Left ventricle myocardium inferior (tissue), 1 donor: ENCODE measurements around the gene NOL7. TPM values are rescaled to one million over a fixed set of nuclear protein-coding genes. Genes with fewer than 3 reads are reported as not detected.

Experiments
- DNase-seq: peaks from one replicate; pipeline ENCODE4 v3.0.0-alpha.2; 2020
- H3K27ac ChIP-seq: fragments of 200-600 bp; replicated peaks from 2 replicates; pipeline ENCODE4 v1.8.0; 2021
- H3K27me3 ChIP-seq: fragments of 200-600 bp; 2 replicates; pipeline ENCODE4 v1.8.0; 2021; ENCODE audit warnings: low read depth
- H3K36me3 ChIP-seq: fragments of 200-600 bp; 2 replicates; pipeline ENCODE4 v1.8.0; 2021
- H3K4me1 ChIP-seq: fragments of 200-600 bp; 2 replicates; pipeline ENCODE4 v1.8.0; 2021
- H3K4me3 ChIP-seq: fragments of 200-600 bp; 2 replicates; pipeline ENCODE4 v1.8.0; 2021; ENCODE audit warnings: mild to moderate bottlenecking, moderate library complexity
- H3K9me3 ChIP-seq: fragments of 200-600 bp; replicated peaks from 2 replicates; pipeline ENCODE4 v1.8.0; 2021
- CTCF ChIP-seq: fragments of 200-600 bp; IDR thresholded peaks from 2 replicates; pipeline ENCODE4 v1.8.0; 2021; ENCODE audit warnings: antibody characterized with exemption, mild to moderate bottlenecking, borderline replicate concordance
- intact Hi-C: fragments of 100-400 bp; cut with micrococcal nuclease; formaldehyde crosslinking; loops from one replicate; pipeline ENCODE4 v1.11.0; 2022
- total RNA-seq: library from RNA; stranded (reverse); fragmentation: NEBNext Ultra II Directional; extraction: Animal tissue kit (Norgen Biotek cat#: 25700); gene quantifications from one replicate; pipeline ENCODE4 v1.2.1, GENCODE V29; 2021
- donor health status: DM: no; HTN: yes; CAD: no; lungs with severe emphysema.

The NOL7 gene
- total RNA-seq, 1 donor from 2014 or later = 46.9 TPM

- TF ChIP-seq CTCF = no peak
- Histone ChIP-seq H3K4me3 (no peak overlapping the region), H3K36me3 (peaks cover 48% of the 10 kb centered on the region), H3K27me3 (no peaks in the 10 kb centered on the region), H3K9me3 (no peaks in the 10 kb centered on the region), H3K4me1 (no peaks in the 10 kb centered on the region), H3K27ac (no peak overlapping the region)
- no peak for DNase-seq
- intact Hi-C loops = no loop called here
Measured at GRCh38 chr6:13638014-13638413, 22.9 kb downstream of the NOL7 start.

GRCh38 chr6:13638626-13639025, 23.5 kb downstream of the NOL7 start:
- Histone ChIP-seq H3K27me3 (no peaks in the 10 kb centered on the region), H3K4me3 (no peak overlapping the region), H3K27ac (no peak overlapping the region), H3K36me3 (peaks cover 48% of the 10 kb centered on the region), H3K4me1 (no peaks in the 10 kb centered on the region), H3K9me3 (no peaks in the 10 kb centered on the region)
- intact Hi-C loops = no loop called here
- TF ChIP-seq CTCF = no peak
- DNase-seq = no peak

- intact Hi-C loops = no loop called here
- Histone ChIP-seq H3K4me3 (no peak overlapping the region), H3K27ac (no peak overlapping the region), H3K27me3 (no peaks in the 10 kb centered on the region), H3K9me3 (no peaks in the 10 kb centered on the region), H3K4me1 (no peaks in the 10 kb centered on the region), H3K36me3 (peaks cover 50% of the 10 kb centered on the region)
- no peak for TF ChIP-seq CTCF
- DNase-seq = no peak
Measured at GRCh38 chr6:13641315-13641714, 26.2 kb downstream of the NOL7 start.

- no peaks in the 10 kb centered on the region for H3K9me3 ChIP-seq
- DNase-seq = no peak
- H3K36me3 ChIP-seq = peaks cover 36% of the 10 kb centered on the region
- intact Hi-C loops = no loop called here
- no peaks in the 10 kb centered on the region for H3K4me1 ChIP-seq
- H3K27ac ChIP-seq = no peak overlapping the region
- TF ChIP-seq CTCF = no peak
- H3K4me3 ChIP-seq = no peak overlapping the region
- no peaks in the 10 kb centered on the region for H3K27me3 ChIP-seq
Measured at GRCh38 chr6:13643125-13643524, 28.0 kb downstream of the NOL7 start.

GRCh38 chr6:13648850-13649249, 33.7 kb downstream of the NOL7 start:
- DNase-seq = no peak
- no peaks in the 10 kb centered on the region for H3K9me3 ChIP-seq
- H3K4me1 ChIP-seq = no peaks in the 10 kb centered on the region
- no peak overlapping the region for H3K4me3 ChIP-seq
- intact Hi-C loops = no loop called here
- H3K27me3 ChIP-seq = no peaks in the 10 kb centered on the region
- H3K27ac ChIP-seq = no peak overlapping the region
- H3K36me3 ChIP-seq = peaks cover 25% of the 10 kb centered on the region
- TF ChIP-seq CTCF = no peak

GRCh38 chr6:13649393-13649792, 34.3 kb downstream of the NOL7 start:
- intact Hi-C loops = no loop called here
- Histone ChIP-seq H3K4me3 (no peak overlapping the region), H3K27ac (no peak overlapping the region), H3K36me3 (peaks cover 23% of the 10 kb centered on the region), H3K27me3 (no peaks in the 10 kb centered on the region), H3K4me1 (no peaks in the 10 kb centered on the region), H3K9me3 (no peaks in the 10 kb centered on the region)
- no peak for DNase-seq
- no peak for TF ChIP-seq CTCF
